ENCODE measurements around the gene HPCAL1.

DNA sequence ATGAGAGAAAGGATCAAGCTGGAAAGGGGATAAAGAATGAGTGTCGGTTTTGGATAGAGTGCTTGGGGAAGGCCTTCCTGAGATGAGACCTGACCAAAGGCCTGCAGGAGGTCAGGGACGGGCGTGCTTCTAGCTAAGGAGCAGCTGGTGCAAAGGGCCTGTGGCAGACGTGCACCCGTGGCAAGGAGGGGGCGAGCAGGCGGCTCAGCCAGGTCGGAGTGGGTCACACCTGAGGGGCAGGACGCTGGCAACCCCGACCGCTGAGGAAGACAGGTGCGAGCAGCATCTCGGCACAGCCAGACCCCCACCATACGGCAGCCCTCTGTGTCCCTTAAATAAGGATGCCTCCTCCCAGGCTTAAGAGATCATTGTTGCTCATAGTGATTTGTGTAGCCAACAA is 97.3 kb downstream of the HPCAL1 start:
- TF ChIP-seq, protein P1, sequence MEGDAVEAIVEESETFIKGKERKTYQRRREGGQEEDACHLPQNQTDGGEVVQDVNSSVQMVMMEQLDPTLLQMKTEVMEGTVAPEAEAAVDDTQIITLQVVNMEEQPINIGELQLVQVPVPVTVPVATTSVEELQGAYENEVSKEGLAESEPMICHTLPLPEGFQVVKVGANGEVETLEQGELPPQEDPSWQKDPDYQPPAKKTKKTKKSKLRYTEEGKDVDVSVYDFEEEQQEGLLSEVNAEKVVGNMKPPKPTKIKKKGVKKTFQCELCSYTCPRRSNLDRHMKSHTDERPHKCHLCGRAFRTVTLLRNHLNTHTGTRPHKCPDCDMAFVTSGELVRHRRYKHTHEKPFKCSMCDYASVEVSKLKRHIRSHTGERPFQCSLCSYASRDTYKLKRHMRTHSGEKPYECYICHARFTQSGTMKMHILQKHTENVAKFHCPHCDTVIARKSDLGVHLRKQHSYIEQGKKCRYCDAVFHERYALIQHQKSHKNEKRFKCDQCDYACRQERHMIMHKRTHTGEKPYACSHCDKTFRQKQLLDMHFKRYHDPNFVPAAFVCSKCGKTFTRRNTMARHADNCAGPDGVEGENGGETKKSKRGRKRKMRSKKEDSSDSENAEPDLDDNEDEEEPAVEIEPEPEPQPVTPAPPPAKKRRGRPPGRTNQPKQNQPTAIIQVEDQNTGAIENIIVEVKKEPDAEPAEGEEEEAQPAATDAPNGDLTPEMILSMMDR (conservative IDR thresholded peaks at IDR 0.05; ENCODE audit: low read depth, low read length): no peak
- TF ChIP-seq EZH2 (IDR thresholded peaks at IDR 0.05; ENCODE audit: low read length, unreplicated experiment) (no peak), EZH2phosphoT487 (IDR thresholded peaks at IDR 0.05; ENCODE audit: borderline replicate concordance, low read length) (no peak)
